Endothelial cell of umbilical vein (primary cell): ENCODE results near the gene ASB5.

Source experiments
- CTCF ChIP-seq, 2 donors: IDR thresholded peaks; 1 replicate in 1 of 2; 2 replicates in 1 of 2; pipeline ENCODE4 v1.5.1; 2011; ENCODE audit warnings: low read length in 2 of 2, mild to moderate bottlenecking in 2 of 2, moderate library complexity in 2 of 2, control low read depth in 1 of 2, inconsistent platforms in 1 of 2, low read depth in 1 of 2; ENCODE audit not compliant: insufficient read depth in 1 of 2; ENCODE audit errors: extremely low read depth in 1 of 2
- POLR2A ChIP-seq: IDR thresholded peaks from 2 replicates; pipeline ENCODE4 v1.6.1; 2012; ENCODE audit warnings: low read depth, mild to moderate bottlenecking, control low read depth, low read length
- POLR2AphosphoS5 ChIP-seq: IDR thresholded peaks from 2 replicates; pipeline ENCODE4 v1.6.1; 2012; ENCODE audit warnings: low read depth, mild to moderate bottlenecking, control low read depth, low read length, moderate library complexity; ENCODE audit not compliant: insufficient read depth

GRCh38 chr4:176189891-176190795 lies 78.9 kb downstream of the ASB5 start:
- no peak for TF ChIP-seq POLR2AphosphoS5
- no peak for TF ChIP-seq POLR2A
- TF ChIP-seq CTCF (IDR thresholded peaks at IDR 0.05; ENCODE audit: extremely low read depth in 1 of 2, insufficient read depth in 1 of 2, low read depth in 1 of 2, low read length in 2 of 2), result no peak
